ENCODE data around the gene MALL. TPM values are rescaled to one million over a fixed set of nuclear protein-coding genes. Genes with fewer than 3 reads are reported as not detected.

Gene MALL
- total and polyA plus RNA-seq, 2 of the 13 experiments (the other 11 are each of a cell fraction or from before 2014, with no cell fraction given) = not detected

DNA sequence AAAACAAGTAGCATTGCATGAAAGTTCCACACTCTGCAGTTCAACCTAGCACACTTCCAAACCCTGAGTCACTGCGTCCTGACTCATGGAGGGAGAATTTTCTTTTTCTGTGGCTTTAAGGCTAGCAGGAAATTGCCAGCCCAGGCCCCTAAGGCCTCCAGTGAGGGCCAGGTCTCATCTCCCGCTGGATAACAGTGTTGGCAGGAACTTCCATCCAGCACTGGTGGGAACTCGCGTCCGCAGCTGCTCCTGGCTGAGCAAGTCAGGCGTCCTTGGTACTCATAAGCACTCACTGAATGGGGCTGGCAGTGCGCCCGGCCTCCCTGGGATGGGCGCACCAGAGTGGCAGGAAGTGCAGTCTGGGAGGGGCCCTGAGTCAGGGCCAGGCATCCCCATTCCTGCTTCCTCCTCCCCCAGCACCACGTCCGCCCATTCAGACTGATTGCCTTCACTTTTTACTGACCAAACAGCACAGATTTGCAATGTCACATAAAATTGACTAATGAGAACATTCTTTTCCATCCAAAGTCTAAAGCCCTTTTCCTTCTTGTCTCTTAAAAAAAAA, 14.3 kb downstream of the MALL start (continued):
- TF ChIP-seq, protein P1, sequence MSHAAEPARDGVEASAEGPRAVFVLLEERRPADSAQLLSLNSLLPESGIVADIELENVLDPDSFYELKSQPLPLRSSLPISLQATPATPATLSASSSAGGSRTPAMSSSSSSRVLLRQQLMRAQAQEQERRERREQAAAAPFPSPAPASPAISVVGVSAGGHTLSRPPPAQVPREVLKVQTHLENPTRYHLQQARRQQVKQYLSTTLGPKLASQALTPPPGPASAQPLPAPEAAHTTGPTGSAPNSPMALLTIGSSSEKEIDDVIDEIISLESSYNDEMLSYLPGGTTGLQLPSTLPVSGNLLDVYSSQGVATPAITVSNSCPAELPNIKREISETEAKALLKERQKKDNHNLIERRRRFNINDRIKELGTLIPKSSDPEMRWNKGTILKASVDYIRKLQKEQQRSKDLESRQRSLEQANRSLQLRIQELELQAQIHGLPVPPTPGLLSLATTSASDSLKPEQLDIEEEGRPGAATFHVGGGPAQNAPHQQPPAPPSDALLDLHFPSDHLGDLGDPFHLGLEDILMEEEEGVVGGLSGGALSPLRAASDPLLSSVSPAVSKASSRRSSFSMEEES (CRISPR knock-in tag; IDR thresholded peaks at IDR 0.05) = no peak
- TF ChIP-seq, protein P2, sequence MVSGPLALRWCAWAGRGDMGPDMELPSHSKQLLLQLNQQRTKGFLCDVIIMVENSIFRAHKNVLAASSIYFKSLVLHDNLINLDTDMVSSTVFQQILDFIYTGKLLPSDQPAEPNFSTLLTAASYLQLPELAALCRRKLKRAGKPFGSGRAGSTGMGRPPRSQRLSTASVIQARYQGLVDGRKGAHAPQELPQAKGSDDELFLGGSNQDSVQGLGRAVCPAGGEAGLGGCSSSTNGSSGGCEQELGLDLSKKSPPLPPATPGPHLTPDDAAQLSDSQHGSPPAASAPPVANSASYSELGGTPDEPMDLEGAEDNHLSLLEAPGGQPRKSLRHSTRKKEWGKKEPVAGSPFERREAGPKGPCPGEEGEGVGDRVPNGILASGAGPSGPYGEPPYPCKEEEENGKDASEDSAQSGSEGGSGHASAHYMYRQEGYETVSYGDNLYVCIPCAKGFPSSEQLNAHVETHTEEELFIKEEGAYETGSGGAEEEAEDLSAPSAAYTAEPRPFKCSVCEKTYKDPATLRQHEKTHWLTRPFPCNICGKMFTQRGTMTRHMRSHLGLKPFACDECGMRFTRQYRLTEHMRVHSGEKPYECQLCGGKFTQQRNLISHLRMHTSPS (CRISPR knock-in tag; IDR thresholded peaks at IDR 0.05; ENCODE audit: low read depth) = no peak
- TF ChIP-seq, protein P3, sequence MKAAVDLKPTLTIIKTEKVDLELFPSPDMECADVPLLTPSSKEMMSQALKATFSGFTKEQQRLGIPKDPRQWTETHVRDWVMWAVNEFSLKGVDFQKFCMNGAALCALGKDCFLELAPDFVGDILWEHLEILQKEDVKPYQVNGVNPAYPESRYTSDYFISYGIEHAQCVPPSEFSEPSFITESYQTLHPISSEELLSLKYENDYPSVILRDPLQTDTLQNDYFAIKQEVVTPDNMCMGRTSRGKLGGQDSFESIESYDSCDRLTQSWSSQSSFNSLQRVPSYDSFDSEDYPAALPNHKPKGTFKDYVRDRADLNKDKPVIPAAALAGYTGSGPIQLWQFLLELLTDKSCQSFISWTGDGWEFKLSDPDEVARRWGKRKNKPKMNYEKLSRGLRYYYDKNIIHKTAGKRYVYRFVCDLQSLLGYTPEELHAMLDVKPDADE (CRISPR knock-in tag; IDR thresholded peaks at IDR 0.05) = no peak
- TF ChIP-seq ZSCAN31 (CRISPR knock-in tag; IDR thresholded peaks at IDR 0.05; ENCODE audit: low read depth) (no peak), MBNL3 (CRISPR knock-in tag; conservative IDR thresholded peaks at IDR 0.05) (no peak), NAIF1 (CRISPR knock-in tag; IDR thresholded peaks at IDR 0.05; ENCODE audit: borderline replicate concordance) (no peak), ZNF350 (CRISPR knock-in tag; IDR thresholded peaks at IDR 0.05; ENCODE audit: borderline replicate concordance, low read depth) (no peak), IKZF1 (IDR thresholded peaks at IDR 0.05) (no peak), SOX5 (CRISPR knock-in tag; IDR thresholded peaks at IDR 0.05; ENCODE audit: borderline replicate concordance) (0 out of 2 replicates have a peak, but pooled peaks have one; percentile 25), GABPB1 (CRISPR knock-in tag; IDR thresholded peaks at IDR 0.05) (peak; percentile 70), NPAS2 (CRISPR knock-in tag; IDR thresholded peaks at IDR 0.05; ENCODE audit: borderline replicate concordance) (no peak), ATAD3A (CRISPR knock-in tag; IDR thresholded peaks at IDR 0.05) (no peak), YY1 (IDR thresholded peaks at IDR 0.05; ENCODE audit: insufficient read depth, insufficient replicate concordance, low read depth, low read length) (no peak), ELF1 (CRISPR knock-in tag; IDR thresholded peaks at IDR 0.05) (peak; percentile 56; the same call in 1 of the 2 replicates), MXD1 (CRISPR knock-in tag; IDR thresholded peaks at IDR 0.05) (no peak), TOPORS (CRISPR knock-in tag; IDR thresholded peaks at IDR 0.05) (no peak), ZNF414 (CRISPR knock-in tag; IDR thresholded peaks at IDR 0.05) (no peak), SP4 (CRISPR knock-in tag; IDR thresholded peaks at IDR 0.05) (no peak), ZBTB25 (CRISPR knock-in tag; IDR thresholded peaks at IDR 0.05) (no peak), TCF12 (IDR thresholded peaks at IDR 0.05) (no peak), TCF12 (CRISPR knock-in tag; IDR thresholded peaks at IDR 0.05) (no peak), E2F2 (CRISPR knock-in tag; IDR thresholded peaks at IDR 0.05; ENCODE audit: borderline replicate concordance) (no peak), GZF1 (CRISPR knock-in tag; IDR thresholded peaks at IDR 0.05) (no peak)
